Measurements from ENCODE around the gene PHF3.

GRCh38 chr6:63671098-63671754 is 35.6 kb downstream of the PHF3 start:
- no peak for TF ChIP-seq CTCF (IDR thresholded peaks at IDR 0.05; ENCODE audit: low read length)
- TF ChIP-seq EZH2 (IDR thresholded peaks at IDR 0.05; ENCODE audit: borderline replicate concordance, low read length), result no peak
